HK-2 (cell line): ENCODE measurements around the gene CCDC74B.
"Not testable (repeated sequence)": the region's sequence is repeated elsewhere in the genome, so short reads cannot be mapped to it uniquely, and the experiment has no call there.

Experiments
- DNase-seq: peaks from one replicate; pipeline ENCODE4 v3.0.0-alpha.2; 2018; ENCODE audit not compliant: unreplicated experiment

Gene CCDC74B

GRCh38 chr2:130150181-130151144 is 5.6 kb upstream of the CCDC74B start:
- no peak for DNase-seq

DNA sequence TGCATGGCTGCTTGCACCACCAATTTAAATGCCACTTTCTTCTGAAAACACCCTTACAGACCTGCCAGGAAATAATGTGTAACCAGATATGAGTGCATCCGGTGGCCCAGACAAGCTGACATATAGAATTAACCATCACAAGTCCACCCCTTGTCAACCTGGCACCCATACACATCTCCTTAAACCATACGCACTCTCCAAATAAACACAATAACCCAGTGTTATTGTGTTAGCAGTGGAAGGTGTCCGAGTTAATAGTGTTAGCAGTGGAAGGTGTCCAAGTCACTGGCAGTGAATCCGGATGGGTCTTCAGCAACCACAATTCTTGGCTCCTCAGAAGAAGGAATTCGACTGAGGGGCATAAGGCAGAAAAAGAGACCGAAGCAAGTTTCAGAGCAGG is 3.6 kb upstream of the CCDC74B start:
- DNase-seq: not testable (repeated sequence)

- DNase-seq: not testable (repeated sequence)
Observed at GRCh38 chr2:130143266-130144039, 1.5 kb downstream of the CCDC74B start.

- not testable (repeated sequence) for DNase-seq
Observed at GRCh38 chr2:130142396-130143265, 2.3 kb downstream of the CCDC74B start.

DNA sequence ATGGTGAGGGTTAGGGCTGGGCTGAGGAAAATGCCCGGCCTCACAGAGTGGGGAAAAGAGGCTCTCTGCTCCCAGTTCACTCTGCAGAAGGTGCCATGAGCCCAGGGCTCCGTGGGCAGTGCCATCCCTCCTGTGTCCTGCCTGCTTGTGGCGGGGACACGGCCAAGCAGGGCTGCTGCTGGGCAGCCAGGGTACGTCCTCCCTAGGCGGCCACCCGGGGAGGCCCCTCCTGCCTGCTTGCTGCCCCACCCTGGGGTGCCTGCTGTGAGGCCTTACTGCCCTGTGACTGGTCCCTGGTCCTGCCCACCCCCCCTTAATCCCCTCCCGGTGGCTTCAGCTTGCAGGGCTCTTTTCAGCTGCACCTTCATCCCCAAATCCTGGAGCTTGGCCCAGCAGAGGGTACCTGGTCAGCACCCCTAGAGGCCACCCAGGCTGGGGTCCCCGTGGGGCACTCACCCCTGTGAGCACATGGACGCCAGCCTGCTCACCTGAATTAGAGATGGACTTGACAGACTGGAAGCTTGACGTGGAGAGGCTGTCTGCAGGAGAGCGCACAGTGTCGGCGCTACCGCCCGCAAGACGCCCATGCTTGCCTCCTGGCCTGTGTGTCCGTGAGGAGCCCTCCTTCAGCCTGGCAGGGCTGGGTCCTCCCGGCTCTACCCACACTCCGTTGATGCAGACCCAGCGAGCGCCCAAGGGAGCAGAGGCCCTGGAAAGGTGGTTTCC is 3.1 kb downstream of the CCDC74B start:
- DNase-seq: not testable (repeated sequence)

GRCh38 chr2:130141002-130141401 is 3.9 kb downstream of the CCDC74B start:
- DNase-seq: not testable (repeated sequence)

DNA sequence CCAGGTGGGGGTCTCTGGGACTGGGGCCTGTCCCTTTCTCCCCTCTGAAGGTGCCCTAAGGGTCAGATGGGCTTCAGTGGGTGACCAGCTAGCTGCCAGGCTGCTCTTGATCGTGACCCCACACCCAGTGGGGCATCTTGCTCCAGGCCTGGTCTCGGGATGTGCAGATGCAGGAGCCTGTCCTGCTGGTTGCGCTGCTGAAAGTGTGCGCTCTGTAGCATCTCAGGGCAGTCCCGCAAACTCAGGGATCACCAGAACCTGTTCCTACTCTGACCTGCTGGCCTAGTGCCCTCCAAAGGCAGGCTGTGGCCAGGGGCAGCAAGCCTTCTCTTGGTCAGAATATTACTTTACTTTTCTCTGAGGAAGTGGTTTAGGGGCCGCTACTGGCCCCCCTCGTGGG is 4.4 kb downstream of the CCDC74B start:
- not testable (repeated sequence) for DNase-seq

DNA sequence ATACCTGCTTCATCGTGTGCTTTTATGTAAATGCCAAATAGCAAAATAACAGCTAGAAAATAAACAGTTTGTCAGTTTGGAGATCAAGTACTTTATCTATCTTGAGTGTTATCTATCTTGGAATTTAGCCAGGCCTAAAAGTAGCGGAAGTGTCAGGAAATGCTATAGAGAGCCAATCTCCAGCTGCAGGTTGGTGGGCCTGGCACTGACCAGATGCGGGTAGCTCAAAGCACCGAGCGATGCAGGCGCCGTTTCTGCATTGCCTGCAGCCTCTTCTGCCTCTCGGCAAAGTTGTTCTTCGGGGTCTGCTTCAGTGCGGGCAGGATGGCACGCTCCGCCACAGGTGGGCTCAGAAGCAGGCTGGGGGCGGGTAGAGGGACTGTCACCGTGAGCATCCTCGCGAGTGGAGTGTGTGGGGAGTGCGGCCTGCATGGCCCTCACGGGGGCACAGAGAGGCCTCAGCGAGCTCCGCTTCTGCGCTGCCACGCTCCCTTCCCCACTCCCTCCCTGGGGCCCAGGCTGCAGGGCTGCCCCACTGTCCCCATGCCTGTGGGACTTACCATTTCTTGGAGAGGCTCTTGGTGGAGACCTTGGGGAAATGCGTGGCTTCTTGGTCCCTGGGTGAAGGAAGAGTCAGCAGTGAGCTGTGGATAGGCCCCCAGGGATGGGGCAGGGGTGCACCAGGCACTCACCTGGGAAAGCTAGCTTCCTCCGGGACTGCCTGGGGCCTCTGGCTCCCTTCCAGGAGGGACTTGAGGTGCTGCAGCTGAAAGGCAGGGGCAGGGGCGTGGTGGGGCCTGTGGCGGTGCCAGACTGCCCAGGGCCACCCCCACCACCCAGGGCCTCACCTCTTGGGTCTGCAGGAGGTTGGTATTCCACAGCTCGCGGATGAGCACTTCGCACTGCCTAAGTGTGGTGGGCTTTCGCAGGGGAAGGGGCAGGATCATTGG is 5.3 kb downstream of the CCDC74B start:
- DNase-seq: not testable (repeated sequence)

DNA sequence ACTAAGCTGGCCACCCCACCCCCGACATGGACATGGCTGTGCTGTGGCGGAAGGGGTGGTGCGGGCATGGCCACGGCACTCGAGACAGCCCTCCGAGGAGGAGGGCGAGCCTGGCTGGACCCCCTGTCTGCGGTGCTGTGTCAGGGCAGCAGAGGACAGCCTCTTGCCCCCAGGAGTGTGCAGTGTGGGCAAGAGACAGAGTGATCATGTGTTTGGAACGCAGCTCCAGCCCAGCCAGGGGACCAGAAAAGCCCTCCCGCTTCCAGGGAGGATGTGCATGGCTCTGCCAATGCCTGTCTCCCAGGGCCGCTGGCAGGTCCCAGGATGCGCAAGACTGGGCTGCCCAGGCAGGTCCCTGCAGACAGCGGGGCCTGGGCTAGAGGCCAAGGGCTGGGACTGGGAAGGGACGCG is 6.1 kb downstream of the CCDC74B start:
- DNase-seq: not testable (repeated sequence)

DNA sequence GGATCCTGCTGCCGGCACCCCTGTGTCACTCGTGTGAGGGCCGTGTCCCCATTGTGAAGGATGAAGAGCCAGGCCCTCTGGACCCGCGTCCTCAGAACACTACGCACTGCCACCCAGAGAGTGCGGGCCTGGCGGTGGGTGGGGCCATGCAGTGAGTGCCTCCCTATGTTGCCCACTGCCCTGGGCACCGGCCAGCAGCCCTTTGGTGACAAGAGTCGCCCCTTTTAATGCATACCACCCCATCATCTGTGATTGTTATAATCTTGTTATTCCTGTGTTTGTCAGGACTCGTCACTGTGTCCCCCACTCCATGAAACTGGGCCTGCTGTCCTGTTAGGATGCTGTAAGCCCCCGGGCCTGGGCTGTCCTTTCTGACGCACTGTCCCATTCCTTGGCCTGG is 6.6 kb downstream of the CCDC74B start:
- DNase-seq: not testable (repeated sequence)

- not testable (repeated sequence) for DNase-seq
Observed at GRCh38 chr2:130137118-130137517, 7.8 kb downstream of the CCDC74B start.

DNA sequence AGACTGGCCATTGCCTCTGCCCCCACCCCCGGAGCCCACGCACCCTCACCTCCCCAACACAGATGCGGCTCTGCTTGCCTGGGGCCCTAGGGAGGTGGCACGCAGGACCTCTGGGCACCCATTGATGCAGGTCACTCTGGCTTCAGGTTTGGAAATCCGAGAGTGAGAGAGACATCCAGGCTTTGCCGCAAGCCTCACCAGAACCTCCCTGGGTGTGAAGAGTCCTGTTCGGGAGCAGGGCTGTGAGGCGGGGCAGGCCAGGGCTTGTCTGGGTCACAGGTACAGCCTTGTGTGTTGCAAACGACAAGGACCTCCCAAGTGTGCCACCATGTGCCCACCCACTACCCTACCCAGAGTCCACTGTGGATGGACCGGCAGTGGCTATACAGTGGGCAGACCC is 8.4 kb downstream of the CCDC74B start:
- not testable (repeated sequence) for DNase-seq

DNA sequence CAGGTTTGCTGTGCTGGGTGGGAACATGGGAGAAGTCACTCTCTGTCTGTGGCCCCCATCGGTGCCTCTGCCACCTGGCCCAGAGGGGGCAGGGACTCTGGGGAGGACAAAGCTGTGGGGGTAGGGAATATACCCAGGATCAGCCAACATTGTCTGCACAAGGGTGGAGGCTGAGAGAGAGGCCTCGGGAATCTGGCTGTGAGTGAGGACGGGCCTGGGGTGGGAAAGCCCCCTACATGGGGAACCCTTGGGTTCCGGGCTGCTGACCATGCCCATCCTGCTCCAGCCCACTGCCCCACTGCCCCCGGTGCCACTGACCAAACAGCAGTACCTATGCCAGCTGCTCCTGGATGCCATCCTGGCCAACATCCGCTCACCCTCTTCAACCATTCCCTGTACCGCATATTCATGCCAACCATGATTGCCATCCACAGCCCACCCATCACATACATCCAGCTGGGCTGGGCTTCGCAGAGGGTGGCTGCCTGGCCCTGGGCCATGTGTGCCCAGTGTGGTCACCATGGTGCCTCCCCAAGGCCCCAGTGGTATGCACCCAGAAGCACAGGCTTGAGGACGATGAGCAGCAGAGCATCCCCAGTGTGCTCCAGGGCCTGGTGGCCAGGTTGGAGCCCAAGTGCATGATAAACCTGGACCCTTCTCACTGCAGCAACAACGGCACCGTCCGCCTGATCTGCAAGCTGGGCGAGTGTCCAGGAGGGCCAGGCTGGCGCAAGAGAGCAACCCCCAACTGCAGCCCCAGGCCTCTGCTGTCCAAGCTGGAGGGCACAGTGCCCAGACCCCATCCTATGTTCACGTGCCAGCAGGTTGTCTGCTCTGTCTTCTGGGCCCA is 9.0 kb downstream of the CCDC74B start:
- DNase-seq: no peak

DNA sequence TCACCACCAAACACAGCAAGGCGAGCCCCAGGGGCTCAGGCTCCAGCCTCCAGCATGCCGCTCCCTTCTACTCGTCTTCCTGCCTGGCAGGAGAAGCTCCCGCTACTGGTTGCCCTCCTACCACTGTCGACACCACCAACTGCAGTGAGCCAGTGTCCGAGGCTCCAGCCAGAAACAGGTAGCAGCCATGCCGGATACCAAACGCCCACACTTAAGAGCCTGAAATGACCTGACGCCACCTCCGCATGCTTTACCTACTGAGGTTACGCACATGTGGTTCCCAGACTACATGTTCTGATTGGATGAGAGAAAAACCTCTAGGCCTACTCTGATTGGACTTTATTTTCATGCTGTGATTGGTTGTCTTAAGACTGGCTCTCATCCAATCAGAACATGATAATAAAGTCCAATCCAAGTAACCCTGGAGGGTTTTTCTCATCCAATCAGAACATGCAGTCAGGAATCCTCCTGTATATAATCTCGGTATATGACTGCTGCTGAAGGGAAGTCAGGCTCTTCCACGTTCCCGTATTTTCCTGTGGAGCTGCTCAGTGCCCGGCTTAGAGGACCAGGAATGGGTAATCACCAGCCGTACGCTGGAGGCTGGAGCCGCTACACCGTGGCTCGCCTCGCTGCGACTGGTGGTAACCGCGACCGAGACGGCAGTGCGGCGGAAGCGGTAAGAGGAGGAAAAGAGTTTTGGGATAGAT is 15.6 kb downstream of the CCDC74B start, which contains the start of gene POTEF:
TSS of gene POTEF (minus strand) at position 103 of the 710 bp plus-strand sequence. CDS start 8,707 bp downstream, outside the sequence.
- DNase-seq: not testable (repeated sequence)

DNA sequence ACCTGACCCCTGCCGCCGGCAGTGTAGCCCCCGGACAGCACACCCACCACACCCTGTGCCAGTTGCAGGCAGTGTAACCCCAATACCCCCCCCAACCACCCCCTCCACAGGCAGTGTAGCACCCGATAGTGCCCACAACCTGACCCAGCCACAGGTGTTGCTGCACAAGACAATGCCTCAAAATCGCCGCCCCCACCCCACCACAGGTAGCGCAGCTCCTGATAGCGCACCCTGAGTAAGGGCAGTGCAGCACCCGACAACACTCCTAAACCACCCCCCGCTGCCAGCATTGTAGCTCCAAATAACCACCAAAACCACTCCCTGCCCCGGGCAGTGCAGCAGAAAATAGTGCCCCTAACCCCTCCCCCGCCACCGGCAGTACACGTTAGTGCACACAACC is 16.4 kb downstream of the CCDC74B start:
- DNase-seq: not testable (repeated sequence)

- DNase-seq: not testable (repeated sequence)
Observed at GRCh38 chr2:130127726-130128125, 17.2 kb downstream of the CCDC74B start.

DNA sequence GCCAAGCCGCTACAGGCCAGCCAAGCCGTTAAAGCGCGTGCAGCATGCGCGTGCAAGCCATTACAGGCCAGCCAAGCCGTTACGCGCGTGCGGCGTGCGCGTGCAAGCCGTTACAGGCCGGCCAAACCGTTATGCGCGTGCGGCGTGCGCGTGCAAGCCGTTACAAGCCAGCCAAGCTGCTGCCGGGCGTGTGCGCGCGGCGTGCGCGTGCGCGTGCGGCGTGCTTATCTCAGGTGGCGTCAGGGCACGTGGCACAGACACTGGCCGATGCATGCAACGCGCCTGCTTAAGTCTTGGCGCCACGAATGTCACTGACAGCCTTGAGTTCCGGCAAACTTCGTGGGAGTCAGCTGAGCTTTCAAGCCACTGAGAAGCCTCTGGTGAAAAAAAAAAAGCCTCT is 24.0 kb downstream of the CCDC74B start:
- not testable (repeated sequence) for DNase-seq
